22Rv1 (cell line): ENCODE measurements around the gene GNPTAB.
A peak's percentile ranks its signal among the peaks of the same experiment; 100 is the strongest.

Source experiments
- H3K27ac ChIP-seq: fragments of 450-650 bp; 2 replicates; pipeline ENCODE4 v1.5.1; 2017
- ZFX ChIP-seq: fragments of 450-650 bp; IDR thresholded peaks from 2 replicates; pipeline ENCODE4 v1.6.1; 2017; ENCODE audit warnings: antibody characterized with exemption, borderline replicate concordance
- TF ChIP-seq, protein P1 (sequence below): fragments of 450-650 bp; IDR thresholded peaks from 2 replicates; pipeline ENCODE4 v1.5.1; 2017; ENCODE audit warnings: mild to moderate bottlenecking

The GNPTAB gene

DNA sequence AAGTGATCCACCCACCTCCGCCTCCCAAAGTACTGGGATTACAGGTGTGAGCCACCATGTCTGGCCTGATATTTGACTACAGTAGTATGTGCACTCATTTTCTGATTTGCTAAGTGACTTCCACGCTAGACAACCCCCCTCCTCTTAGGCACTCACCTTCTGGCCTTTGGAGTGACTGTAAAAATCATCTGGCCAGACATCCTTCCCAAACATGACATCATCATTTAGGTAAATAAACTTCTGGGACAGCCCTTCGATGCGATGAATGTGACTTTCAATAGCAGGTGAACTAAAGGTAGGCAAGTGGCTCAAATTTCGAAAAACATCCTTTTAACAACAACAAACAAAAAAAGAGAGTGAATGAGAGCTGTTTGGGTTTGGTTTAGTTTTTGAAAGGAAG, 60.9 kb downstream of the GNPTAB start:
- peak overlapping the region; percentile 68 for H3K27ac ChIP-seq
- TF ChIP-seq, protein P1, sequence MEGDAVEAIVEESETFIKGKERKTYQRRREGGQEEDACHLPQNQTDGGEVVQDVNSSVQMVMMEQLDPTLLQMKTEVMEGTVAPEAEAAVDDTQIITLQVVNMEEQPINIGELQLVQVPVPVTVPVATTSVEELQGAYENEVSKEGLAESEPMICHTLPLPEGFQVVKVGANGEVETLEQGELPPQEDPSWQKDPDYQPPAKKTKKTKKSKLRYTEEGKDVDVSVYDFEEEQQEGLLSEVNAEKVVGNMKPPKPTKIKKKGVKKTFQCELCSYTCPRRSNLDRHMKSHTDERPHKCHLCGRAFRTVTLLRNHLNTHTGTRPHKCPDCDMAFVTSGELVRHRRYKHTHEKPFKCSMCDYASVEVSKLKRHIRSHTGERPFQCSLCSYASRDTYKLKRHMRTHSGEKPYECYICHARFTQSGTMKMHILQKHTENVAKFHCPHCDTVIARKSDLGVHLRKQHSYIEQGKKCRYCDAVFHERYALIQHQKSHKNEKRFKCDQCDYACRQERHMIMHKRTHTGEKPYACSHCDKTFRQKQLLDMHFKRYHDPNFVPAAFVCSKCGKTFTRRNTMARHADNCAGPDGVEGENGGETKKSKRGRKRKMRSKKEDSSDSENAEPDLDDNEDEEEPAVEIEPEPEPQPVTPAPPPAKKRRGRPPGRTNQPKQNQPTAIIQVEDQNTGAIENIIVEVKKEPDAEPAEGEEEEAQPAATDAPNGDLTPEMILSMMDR: no peak
- TF ChIP-seq ZFX: no peak

DNA sequence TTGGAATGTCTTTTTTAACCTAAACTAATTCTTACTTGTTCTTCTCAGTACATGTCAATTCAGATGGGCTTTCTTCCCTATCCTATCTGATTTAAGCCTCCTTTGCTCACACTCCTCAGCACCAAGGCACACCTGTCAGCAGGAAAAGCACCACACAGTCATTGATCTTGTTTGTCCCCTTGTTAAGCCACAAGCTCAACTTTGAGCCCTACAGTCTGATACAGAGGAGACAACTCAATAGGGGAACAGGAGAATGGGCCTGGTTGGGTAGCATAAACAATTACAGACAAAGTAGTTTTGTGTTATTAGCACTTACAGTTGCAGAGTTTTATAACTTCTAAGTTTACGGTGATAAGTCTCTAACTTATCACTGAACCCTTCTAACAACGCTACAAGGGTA, 62.0 kb downstream of the GNPTAB start:
- H3K27ac ChIP-seq: peak overlapping the region; percentile 68
- TF ChIP-seq, protein P1: no peak
- TF ChIP-seq ZFX: no peak

DNA sequence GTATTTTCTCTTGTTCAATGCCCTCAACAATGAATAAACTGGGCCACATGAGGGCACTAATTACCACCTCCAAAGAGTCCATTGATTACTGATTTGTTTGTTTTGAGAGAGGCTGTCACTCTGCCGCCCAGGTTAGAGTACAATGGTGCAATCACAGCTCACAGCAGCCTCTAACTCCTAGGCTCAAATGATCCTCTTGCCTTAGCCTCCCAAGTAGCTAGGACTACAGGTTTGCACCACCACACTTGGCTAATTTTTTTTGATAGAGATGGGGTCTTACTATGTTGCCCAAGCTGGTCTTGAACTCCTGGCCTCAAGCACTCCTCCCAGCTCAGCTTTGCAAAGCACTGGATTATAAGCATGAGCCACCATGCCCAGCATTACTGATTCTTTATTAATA, 63.2 kb downstream of the GNPTAB start:
- TF ChIP-seq, protein P1: peak; percentile 39
- no peak for TF ChIP-seq ZFX
- H3K27ac ChIP-seq: peak overlapping the region; percentile 68

DNA sequence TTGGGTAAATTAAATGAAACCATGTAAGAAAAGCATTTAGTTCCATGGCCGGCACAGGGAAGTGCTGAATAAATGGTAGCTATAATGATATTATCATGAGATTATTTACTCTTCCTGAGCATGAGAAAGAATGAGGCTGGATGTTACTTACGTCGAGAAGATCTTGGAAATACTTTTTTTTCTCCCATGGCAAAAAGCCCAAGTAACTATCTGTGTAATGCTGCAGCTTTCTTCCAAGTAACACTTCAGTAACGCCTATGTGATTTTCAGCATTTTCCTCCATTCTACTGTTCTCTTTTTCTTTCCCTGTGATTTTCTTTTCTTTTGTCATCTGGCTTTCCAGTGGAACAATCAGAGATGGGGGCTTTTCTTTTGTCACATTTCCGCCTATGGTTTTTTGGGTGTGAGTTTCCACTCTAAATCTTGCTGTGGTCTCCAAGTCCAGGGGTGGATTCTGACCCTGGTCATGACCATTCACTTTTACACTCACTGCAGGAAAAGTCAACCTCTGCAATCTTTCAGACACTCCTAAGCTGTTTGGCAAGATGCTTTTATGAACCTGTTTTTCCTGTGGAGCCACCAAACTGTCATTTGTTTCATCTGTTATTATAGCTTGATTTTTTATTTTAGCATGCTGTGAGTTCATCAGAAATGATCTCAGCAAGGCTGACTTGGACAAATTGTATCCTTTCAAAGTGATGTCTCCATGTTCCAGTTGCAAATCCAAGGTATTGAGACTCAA, 66.5 kb downstream of the GNPTAB start:
- TF ChIP-seq, protein P1: no peak
- H3K27ac ChIP-seq: peak overlapping the region; percentile 68

DNA sequence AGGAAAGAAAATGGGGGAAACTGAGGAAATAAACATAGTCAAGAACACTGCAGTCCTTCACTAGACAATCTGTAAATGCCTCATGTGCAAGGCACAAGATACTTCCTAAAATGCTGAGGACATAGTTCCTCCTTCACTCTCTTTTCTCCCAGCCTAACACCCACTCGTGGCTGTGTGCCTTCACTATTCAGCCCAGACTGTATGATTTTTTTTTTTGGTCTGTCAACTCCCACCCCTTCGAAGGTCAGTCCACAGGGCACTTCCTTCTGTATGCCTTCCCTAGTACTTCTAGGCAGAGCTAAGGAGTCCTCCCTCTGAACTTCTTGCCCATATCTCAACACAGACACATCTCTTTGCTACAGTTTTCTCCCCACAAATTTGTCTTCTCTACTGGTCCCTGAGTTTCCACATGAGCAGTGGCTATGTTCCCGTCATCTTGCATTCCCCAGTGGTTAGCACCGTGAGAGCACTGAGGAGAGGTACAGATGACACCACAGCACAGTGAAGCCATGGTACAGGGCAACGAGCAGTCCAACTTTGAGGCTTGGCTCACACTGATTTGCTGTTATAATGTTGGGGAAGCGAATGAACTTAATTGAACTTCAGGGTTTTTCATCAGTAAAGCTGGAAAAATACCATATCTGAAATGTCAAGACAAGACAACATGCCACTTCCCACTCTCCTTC, 67.4 kb downstream of the GNPTAB start:
- TF ChIP-seq, protein P1: no peak
- TF ChIP-seq ZFX: no peak
- peak overlapping the region; percentile 68 for H3K27ac ChIP-seq

DNA sequence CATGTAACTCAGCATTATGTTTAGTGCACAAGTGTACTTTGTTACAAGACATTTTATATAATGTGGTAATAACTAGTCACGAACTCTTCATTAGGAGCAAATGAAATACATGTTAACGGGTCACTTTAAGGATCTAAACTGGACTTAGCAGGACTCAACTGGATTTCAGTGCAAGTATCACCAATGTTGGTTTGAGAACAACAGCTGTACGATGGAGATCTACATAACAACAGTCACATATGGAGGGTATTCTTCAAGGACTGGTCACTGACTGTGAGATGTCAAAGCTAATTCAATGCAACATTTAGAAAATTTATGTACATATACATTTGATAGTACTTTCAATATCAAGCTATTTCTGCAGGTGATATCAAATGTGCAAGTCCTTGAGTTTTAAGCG, 69.0 kb downstream of the GNPTAB start:
- peak overlapping the region; percentile 68 for H3K27ac ChIP-seq
- TF ChIP-seq, protein P1: no peak
- TF ChIP-seq ZFX: no peak

DNA sequence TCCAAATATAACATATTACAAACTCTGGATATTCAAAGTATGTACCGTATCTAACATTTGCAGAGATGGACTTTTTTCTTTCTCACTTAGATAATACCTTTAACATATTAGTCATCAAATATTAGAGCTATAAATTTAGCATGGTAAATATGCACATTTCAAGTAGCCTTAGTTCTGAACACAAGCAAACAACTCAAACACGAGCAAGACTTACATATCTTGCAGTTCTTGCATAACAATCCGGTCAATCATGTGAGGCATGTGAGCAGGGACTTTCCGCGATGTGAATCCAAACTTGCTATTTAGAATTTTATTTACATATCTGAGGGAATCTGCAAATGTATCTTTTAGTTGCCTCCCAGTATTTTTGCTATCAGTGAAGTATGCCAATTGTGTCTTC, 69.4 kb downstream of the GNPTAB start:
- H3K27ac ChIP-seq: peak overlapping the region; percentile 68
- no peak for TF ChIP-seq ZFX
- TF ChIP-seq, protein P1: no peak
